SKM-1 (cell line): ENCODE data around the gene SLC25A13.
"Not testable (repeated sequence)": the region's sequence is repeated elsewhere in the genome, so short reads cannot be mapped to it uniquely, and the experiment has no call there.

Experiments
- DNase-seq: peaks from one replicate; lab custom pipeline; 2025; ENCODE audit not compliant: unreplicated experiment; lab: John Stamatoyannopoulos, UW

SLC25A13 gene

GRCh38 chr7:96173781-96174180 is 148.1 kb downstream of the SLC25A13 start:
- DNase-seq, result no peak

GRCh38 chr7:96169439-96169838 is 152.5 kb downstream of the SLC25A13 start:
- no peak for DNase-seq

- DNase-seq, result no peak
These were observed 154.5 kb downstream of the SLC25A13 start for GRCh38 chr7:96167424-96167823.

GRCh38 chr7:96161897-96162296 is 160.0 kb downstream of the SLC25A13 start:
- DNase-seq, result no peak

GRCh38 chr7:96157856-96158255 is 164.0 kb downstream of the SLC25A13 start:
- no peak for DNase-seq

- DNase-seq, result not testable (repeated sequence)
These were observed 167.4 kb downstream of the SLC25A13 start for GRCh38 chr7:96154506-96154905.

GRCh38 chr7:96152706-96153105 is 169.2 kb downstream of the SLC25A13 start:
- no peak for DNase-seq

GRCh38 chr7:96151889-96152288 is 170.0 kb downstream of the SLC25A13 start:
- DNase-seq, result no peak

- no peak for DNase-seq
These were observed 177.7 kb downstream of the SLC25A13 start for GRCh38 chr7:96144260-96144526.

GRCh38 chr7:96143495-96144259 is 178.2 kb downstream of the SLC25A13 start:
- DNase-seq, result no peak

- DNase-seq, result no peak
These were observed 185.2 kb downstream of the SLC25A13 start for GRCh38 chr7:96136600-96137239.

GRCh38 chr7:96135241-96135640 is 186.7 kb downstream of the SLC25A13 start:
- DNase-seq, result no peak

- no peak for DNase-seq
These were observed 190.4 kb downstream of the SLC25A13 start for GRCh38 chr7:96131525-96131924.

GRCh38 chr7:96127746-96128145 is 194.2 kb downstream of the SLC25A13 start:
- no peak for DNase-seq

- DNase-seq, result no peak
These were observed 195.5 kb downstream of the SLC25A13 start for GRCh38 chr7:96126382-96126781.

- no peak for DNase-seq
These were observed 199.2 kb downstream of the SLC25A13 start for GRCh38 chr7:96122746-96123145.

GRCh38 chr7:96121752-96122151 is 200.1 kb downstream of the SLC25A13 start:
- no peak for DNase-seq

GRCh38 chr7:96120445-96121225 is 201.3 kb downstream of the SLC25A13 start:
- DNase-seq, result no peak

- no peak for DNase-seq
These were observed 203.4 kb downstream of the SLC25A13 start for GRCh38 chr7:96118449-96119001.

GRCh38 chr7:96116173-96116572 is 205.7 kb downstream of the SLC25A13 start:
- DNase-seq, result no peak

- no peak for DNase-seq
These were observed 207.7 kb downstream of the SLC25A13 start for GRCh38 chr7:96114190-96114589.

- no peak for DNase-seq
These were observed 210.5 kb downstream of the SLC25A13 start for GRCh38 chr7:96111405-96111804.
